ENCODE measurements around the gene BCL11A. TPM values are rescaled to one million over a fixed set of nuclear protein-coding genes. Genes with fewer than 3 reads are reported as not detected.
A peak's percentile ranks its signal among the peaks of the same experiment; 100 is the strongest.

BCL11A gene
- total RNA-seq, 2 experiments from 2014 or later = not detected

GRCh38 chr2:60555783-60556139, 2.3 kb upstream of the BCL11A start:
- no peaks in the 10 kb centered on the region for H3K36me3 Mint-ChIP-seq
- H3K27ac Mint-ChIP-seq = no peak overlapping the region
- H3K4me3 Mint-ChIP-seq = peak overlapping the region; percentile 73
- ATAC-seq = no peak
- CTCF ChIA-PET = interaction anchor here (0.9 to 1.9 kb wide), 2 partner anchors 15 to 26 kb away, joined by 3 to 9 read pairs; no protein-coding TSS in a partner anchor
- peaks cover 79% of the 10 kb centered on the region for H3K27me3 Mint-ChIP-seq
- peaks cover 27% of the 10 kb centered on the region for H3K4me1 Mint-ChIP-seq
- DNase-seq = no peak
- no peaks in the 10 kb centered on the region for H3K9me3 Mint-ChIP-seq (ENCODE audit: low read depth)

- peaks cover 78% of the 10 kb centered on the region for H3K27me3 Mint-ChIP-seq
- peak overlapping the region; percentile 73 for H3K4me3 Mint-ChIP-seq
- no peaks in the 10 kb centered on the region for H3K36me3 Mint-ChIP-seq
- CTCF ChIA-PET = interaction anchor here (0.9 to 1.9 kb wide), 2 partner anchors 16 to 27 kb away, joined by 3 to 9 read pairs; no protein-coding TSS in a partner anchor
- ATAC-seq (peak; percentile 70), DNase-seq (peak; percentile 76)
- no peaks in the 10 kb centered on the region for H3K9me3 Mint-ChIP-seq (ENCODE audit: low read depth)
- H3K4me1 Mint-ChIP-seq = peaks cover 30% of the 10 kb centered on the region
- no peak overlapping the region for H3K27ac Mint-ChIP-seq
Observed at GRCh38 chr2:60555066-60555782, 1.8 kb upstream of the BCL11A start.

- H3K4me3 Mint-ChIP-seq = peak overlapping the region; percentile 73
- no peak overlapping the region for H3K27ac Mint-ChIP-seq
- ATAC-seq (peak; percentile 4), DNase-seq (no peak)
- peaks cover 35% of the 10 kb centered on the region for H3K4me1 Mint-ChIP-seq
- no peaks in the 10 kb centered on the region for H3K9me3 Mint-ChIP-seq (ENCODE audit: low read depth)
- peaks cover 78% of the 10 kb centered on the region for H3K27me3 Mint-ChIP-seq
- H3K36me3 Mint-ChIP-seq = no peaks in the 10 kb centered on the region
- CTCF ChIA-PET = no interaction called here
Observed at GRCh38 chr2:60554646-60555065, 1.2 kb upstream of the BCL11A start.

GRCh38 chr2:60554074-60554645, 706 bp upstream of the BCL11A start:
- peak overlapping the region; percentile 73 for H3K4me3 Mint-ChIP-seq
- no peak overlapping the region for H3K27ac Mint-ChIP-seq
- CTCF ChIA-PET = no interaction called here
- DNase-seq (no peak), ATAC-seq (no peak)
- H3K9me3 Mint-ChIP-seq (ENCODE audit: low read depth) = no peaks in the 10 kb centered on the region
- peaks cover 37% of the 10 kb centered on the region for H3K4me1 Mint-ChIP-seq
- peaks cover 77% of the 10 kb centered on the region for H3K27me3 Mint-ChIP-seq
- no peaks in the 10 kb centered on the region for H3K36me3 Mint-ChIP-seq

GRCh38 chr2:60552851-60553494, 481 bp downstream of the BCL11A start:
- Mint-ChIP-seq H3K27ac (no peak overlapping the region), H3K9me3 (ENCODE audit: low read depth) (no peaks in the 10 kb centered on the region), H3K36me3 (no peaks in the 10 kb centered on the region), H3K4me1 (peaks cover 38% of the 10 kb centered on the region), H3K27me3 (peaks cover 87% of the 10 kb centered on the region), H3K4me3 (peak overlapping the region; percentile 58)
- no peak for DNase-seq
- no peak for ATAC-seq
- CTCF ChIA-PET = interaction anchor here (2.2 kb wide), 1 partner anchor 29 kb away, joined by 4 read pairs; no protein-coding TSS in a partner anchor

GRCh38 chr2:60552078-60552850, 1.2 kb downstream of the BCL11A start:
- CTCF ChIA-PET = interaction anchor here (2.2 kb wide), 1 partner anchor 29 kb away, joined by 4 read pairs; no protein-coding TSS in a partner anchor
- DNase-seq (no peak), ATAC-seq (no peak)
- H3K27ac Mint-ChIP-seq = no peak overlapping the region
- H3K36me3 Mint-ChIP-seq = no peaks in the 10 kb centered on the region
- H3K27me3 Mint-ChIP-seq = peaks cover 90% of the 10 kb centered on the region
- H3K4me3 Mint-ChIP-seq = no peak overlapping the region
- no peaks in the 10 kb centered on the region for H3K9me3 Mint-ChIP-seq (ENCODE audit: low read depth)
- H3K4me1 Mint-ChIP-seq = peaks cover 36% of the 10 kb centered on the region

GRCh38 chr2:60551240-60552077, 2.0 kb downstream of the BCL11A start:
- Mint-ChIP-seq H3K9me3 (ENCODE audit: low read depth) (no peaks in the 10 kb centered on the region), H3K36me3 (no peaks in the 10 kb centered on the region), H3K4me3 (no peak overlapping the region), H3K27ac (no peak overlapping the region), H3K4me1 (peaks cover 31% of the 10 kb centered on the region), H3K27me3 (peaks cover 90% of the 10 kb centered on the region)
- ATAC-seq = no peak
- CTCF ChIA-PET = interaction anchor here (2.2 to 2.6 kb wide), 2 partner anchors 30 to 1526 kb away, joined by 4 to 8 read pairs; no protein-coding TSS in a partner anchor
- DNase-seq = no peak

- Mint-ChIP-seq H3K4me3 (no peak overlapping the region), H3K36me3 (no peaks in the 10 kb centered on the region), H3K4me1 (peaks cover 31% of the 10 kb centered on the region), H3K27me3 (peaks cover 90% of the 10 kb centered on the region), H3K9me3 (ENCODE audit: low read depth) (no peaks in the 10 kb centered on the region), H3K27ac (no peak overlapping the region)
- CTCF ChIA-PET = interaction anchor here (1.0 to 2.6 kb wide), 6 partner anchors 9 to 1980 kb away, joined by 3 to 8 read pairs (median 4); no protein-coding TSS in a partner anchor
- ATAC-seq (no peak), DNase-seq (no peak)
Observed at GRCh38 chr2:60550984-60551239, 2.5 kb downstream of the BCL11A start.

GRCh38 chr2:60550178-60550983, 3.1 kb downstream of the BCL11A start:
- no peaks in the 10 kb centered on the region for H3K9me3 Mint-ChIP-seq (ENCODE audit: low read depth)
- H3K36me3 Mint-ChIP-seq = no peaks in the 10 kb centered on the region
- CTCF ChIA-PET = interaction anchor here (0.6 to 2.6 kb wide), 12 partner anchors 9 to 1979 kb away, joined by 3 to 10 read pairs (median 4); no protein-coding TSS in a partner anchor
- H3K27ac Mint-ChIP-seq = no peak overlapping the region
- DNase-seq (peak; percentile 64), ATAC-seq (peak; percentile 46)
- H3K27me3 Mint-ChIP-seq = peaks cover 90% of the 10 kb centered on the region
- H3K4me3 Mint-ChIP-seq = peak overlapping the region; percentile 75
- peaks cover 26% of the 10 kb centered on the region for H3K4me1 Mint-ChIP-seq

GRCh38 chr2:60549928-60550177, 3.6 kb downstream of the BCL11A start:
- no peak for ATAC-seq
- peaks cover 22% of the 10 kb centered on the region for H3K4me1 Mint-ChIP-seq
- H3K9me3 Mint-ChIP-seq (ENCODE audit: low read depth) = no peaks in the 10 kb centered on the region
- peak overlapping the region; percentile 75 for H3K4me3 Mint-ChIP-seq
- peaks cover 90% of the 10 kb centered on the region for H3K27me3 Mint-ChIP-seq
- DNase-seq = no peak
- CTCF ChIA-PET = interaction anchor here (0.7 to 2.6 kb wide), 11 partner anchors 10 to 1978 kb away, joined by 3 to 10 read pairs (median 4); no protein-coding TSS in a partner anchor
- H3K27ac Mint-ChIP-seq = no peak overlapping the region
- H3K36me3 Mint-ChIP-seq = no peaks in the 10 kb centered on the region

- no peak for ATAC-seq
- Mint-ChIP-seq H3K9me3 (ENCODE audit: low read depth) (no peaks in the 10 kb centered on the region), H3K36me3 (no peaks in the 10 kb centered on the region), H3K27me3 (peaks cover 91% of the 10 kb centered on the region), H3K4me3 (peak overlapping the region; percentile 75), H3K27ac (no peak overlapping the region), H3K4me1 (peaks cover 22% of the 10 kb centered on the region)
- no peak for DNase-seq
- CTCF ChIA-PET = interaction anchor here (1.2 to 2.6 kb wide), 7 partner anchors 12 to 1978 kb away, joined by 3 to 10 read pairs (median 6); no protein-coding TSS in a partner anchor
Observed at GRCh38 chr2:60549238-60549927, 4.1 kb downstream of the BCL11A start.

All from activated CD8-positive, alpha-beta memory T cell treated with anti-CD3 and anti-CD28 coated beads, Interleukin-2, amount 10 ng/mL, durations not matched to agents 7 days and 5 days (primary cell).